HepG2 (cell line): Measurements from ENCODE around the gene FBXL22. TPM values are rescaled to one million over a fixed set of nuclear protein-coding genes. Genes with fewer than 3 reads are reported as not detected.

Experiments
- ATAC-seq: fragments of 200-7000 bp; cut with Tn5 transposase; 3 replicates; pipeline ENCODE4 v1.9.1; 2020; ENCODE audit warnings: mild to moderate bottlenecking, moderate library complexity
- BruUV-seq: library from RNA; stranded (reverse); fragments of 400-500 nt; replicated peaks from 2 replicates; lab custom pipeline; 2021; lab: Mats Ljungman, UMichigan
- CTCF ChIA-PET: fragments of 300-600 bp; formaldehyde crosslinking; extraction: SDS; loops from one replicate; lab custom pipeline; 2021; ENCODE audit warnings: low total read pairs, inconsistent platforms, low intra/inter-chr PET ratio; lab: Yijun Ruan, JAX
- POLR2A ChIA-PET: fragments of 350-600 bp; sonication (Branson Sonifier 250); formaldehyde crosslinking; loops from one replicate; lab custom pipeline; 2020; ENCODE audit warnings: antibody characterized with exemption, inconsistent platforms; lab: Yijun Ruan, JAX
- DNase-seq: peaks from one replicate; pipeline ENCODE4 v3.0.0-alpha.2; 2015; ENCODE audit warnings: low spot score
- FAIRE-seq: peaks from 3 replicates; lab custom pipeline; 2011; peaks lifted over from hg19 to GRCh38; lab: Jason Lieb, UNC
- H2AFZ ChIP-seq: one replicate; pipeline ENCODE4 v1.6.1; 2011; ENCODE audit warnings: low read length, inconsistent platforms
- H3K27ac ChIP-seq: fragments of 300-600 bp; 3 replicates; pipeline ENCODE4 v1.8.0; 2011; ENCODE audit warnings: mixed run types, mild to moderate bottlenecking, mixed read lengths, low read length, inconsistent platforms; ENCODE audit not compliant: insufficient read depth; ENCODE audit errors: extremely low read length
- H3K27me3 ChIP-seq, 2 experiments: fragments of 200-600 bp in 1 of 2; 2 replicates in 1 of 2; 3 replicates in 1 of 2; pipeline versions ENCODE4 v1.6.0 to v1.8.0; 2011; ENCODE audit warnings: low read length in 2 of 2, mild to moderate bottlenecking in 2 of 2, moderate library complexity in 2 of 2, inconsistent platforms in 1 of 2; ENCODE audit not compliant: insufficient read depth in 2 of 2, control insufficient read depth in 1 of 2
- H3K36me3 ChIP-seq, 2 experiments: fragments of 200-600 bp in 1 of 2; replicated peaks in 1 of 2; 2 replicates in 1 of 2; 3 replicates in 1 of 2; pipeline versions ENCODE4 v1.5.1 to v1.8.0; 2011; ENCODE audit warnings: low read length in 2 of 2, inconsistent platforms in 1 of 2; ENCODE audit not compliant: insufficient read depth in 2 of 2, control insufficient read depth in 1 of 2
- H3K4me1 ChIP-seq: 2 replicates; pipeline ENCODE4 v1.5.1; 2012; ENCODE audit warnings: low read length, inconsistent platforms; ENCODE audit not compliant: insufficient read depth
- H3K4me2 ChIP-seq: 2 replicates; pipeline ENCODE4 v1.6.0; 2011; ENCODE audit warnings: low read depth, low read length, inconsistent platforms
- H3K4me3 ChIP-seq, 3 experiments: fragments of 200-600 bp in 1 of 3; sonication (generic), shearing (Covaris generic) in 1 of 3; replicated peaks in 1 of 3; 2 replicates each; pipeline ENCODE4 v1.5.1; 2011 to 2016; ENCODE audit warnings: low read length in 3 of 3, inconsistent platforms in 2 of 3, low read depth in 2 of 3, mild to moderate bottlenecking in 2 of 3, control low read depth in 1 of 3, mixed read lengths in 1 of 3; ENCODE audit not compliant: insufficient read depth in 1 of 3
- H3K79me2 ChIP-seq: one replicate; pipeline ENCODE4 v1.6.1; 2011; ENCODE audit warnings: low read length, inconsistent platforms; ENCODE audit not compliant: insufficient read depth
- H3K9ac ChIP-seq: 2 replicates; pipeline ENCODE4 v1.6.0; 2011; ENCODE audit warnings: mild to moderate bottlenecking, low read depth, low read length, inconsistent platforms; ENCODE audit not compliant: insufficient read depth
- H3K9me3 ChIP-seq: 2 replicates; pipeline ENCODE4 v1.5.1; 2012; ENCODE audit warnings: mild to moderate bottlenecking, low read length
- H4K20me1 ChIP-seq: 2 replicates; pipeline ENCODE4 v1.6.0; 2011; ENCODE audit warnings: inconsistent platforms, mild to moderate bottlenecking, low read length, moderate library complexity; ENCODE audit not compliant: insufficient read depth
- CHD2 ChIP-seq: IDR thresholded peaks from 2 replicates; pipeline ENCODE4 v1.6.1; 2011; ENCODE audit warnings: low read depth, low read length, improper control_type of control experiment
- HNRNPUL1 ChIP-seq: fragments of 200-400 bp; formaldehyde crosslinking; IDR thresholded peaks from 2 replicates; pipeline ENCODE4 v1.6.1; 2017; ENCODE audit warnings: low read depth, mild to moderate bottlenecking, low read length, moderate library complexity
- RBM22 ChIP-seq: fragments of 200-400 bp; formaldehyde crosslinking; optimal IDR thresholded peaks from 2 replicates; pipeline ENCODE3; 2017; ENCODE audit warnings: mild to moderate bottlenecking, low read length, moderate library complexity
- TARDBP ChIP-seq: sonication (generic); formaldehyde crosslinking; IDR thresholded peaks from 2 replicates; pipeline ENCODE4 v1.8.0; 2022; ENCODE audit warnings: mild to moderate bottlenecking, missing genetic modification reagents
- TCF12 ChIP-seq, 2 experiments: fragments of 450-650 bp in 1 of 2; sonication (generic) in 1 of 2; formaldehyde crosslinking in 1 of 2; IDR thresholded peaks; 2 replicates each; pipeline versions ENCODE4 v1.6.1 to v1.8.0; 2017 to 2022; ENCODE audit warnings: antibody characterized with exemption in 1 of 2, mild to moderate bottlenecking in 1 of 2, missing genetic modification reagents in 1 of 2, moderate library complexity in 1 of 2
- ZNF282 ChIP-seq: fragments of 450-650 bp; IDR thresholded peaks from 2 replicates; pipeline ENCODE4 v1.6.1; 2018; ENCODE audit not compliant: partially characterized antibody
- ZNF383 ChIP-seq: sonication (generic); formaldehyde crosslinking; IDR thresholded peaks from 2 replicates; pipeline ENCODE4 v1.4.0; 2020; ENCODE audit warnings: missing genetic modification reagents, mild to moderate bottlenecking, borderline replicate concordance
- whole genome bisulfite sequencing: methylation state at CpG from one replicate; pipeline ENCODE4 v1.1.6; 2017; ENCODE audit warnings: low lambda C conversion rate; 5-methylcytosine and 5-hydroxymethylcytosine counted together
- in situ Hi-C: cut with HindIII; loops from 2 replicates; pipeline ENCODE4 v1.10.0; 2017; ENCODE audit warnings: low pct_unique_long_range_greater_than_20kb; ENCODE audit not compliant: extremely low pct_ligation_motif_present
- intact Hi-C: fragments of 100-400 bp; cut with micrococcal nuclease; formaldehyde crosslinking; loops from one replicate; pipeline ENCODE4 v1.10.0; 2022; ENCODE audit not compliant: unreplicated experiment
- polyA plus RNA-seq, 8 experiments: library from polyadenylated mRNA; depleted of rRNA in 3 of 8; stranded (reverse) in 7 of 8; unstranded in 1 of 8; fragments of >200 nt; fragmentation: Illumina TruSeq in 4 of 8; extraction: Trizol in 4 of 8; gene quantifications; 2 replicates each; pipeline versions ENCODE4 v1.2.1 to v1.2.3, GENCODE V29; 2011 to 2016; ENCODE audit warnings: low read depth in 4 of 8, missing spikeins in 1 of 8, mixed read lengths in 1 of 8; ENCODE audit not compliant: insufficient read depth in 1 of 8
- total RNA-seq, 5 experiments: library from RNA; depleted of rRNA; stranded (reverse); fragments of >200 nt; fragmentation: Illumina TruSeq; extraction: Trizol; gene quantifications; 2 replicates each; pipeline ENCODE4 v1.2.3, GENCODE V29; 2016; ENCODE audit warnings: low read depth in 1 of 5
- TF ChIP-seq, protein P1 (sequence below): sonication (generic); formaldehyde crosslinking; IDR thresholded peaks from 2 replicates; pipeline ENCODE4 v1.4.0; 2020; ENCODE audit warnings: mild to moderate bottlenecking, missing genetic modification reagents

Gene FBXL22
- total and polyA plus RNA-seq, 2 of the 13 experiments (the other 11 are each of a cell fraction or from before 2014, with no cell fraction given): 0.15 to 0.33 TPM

DNA sequence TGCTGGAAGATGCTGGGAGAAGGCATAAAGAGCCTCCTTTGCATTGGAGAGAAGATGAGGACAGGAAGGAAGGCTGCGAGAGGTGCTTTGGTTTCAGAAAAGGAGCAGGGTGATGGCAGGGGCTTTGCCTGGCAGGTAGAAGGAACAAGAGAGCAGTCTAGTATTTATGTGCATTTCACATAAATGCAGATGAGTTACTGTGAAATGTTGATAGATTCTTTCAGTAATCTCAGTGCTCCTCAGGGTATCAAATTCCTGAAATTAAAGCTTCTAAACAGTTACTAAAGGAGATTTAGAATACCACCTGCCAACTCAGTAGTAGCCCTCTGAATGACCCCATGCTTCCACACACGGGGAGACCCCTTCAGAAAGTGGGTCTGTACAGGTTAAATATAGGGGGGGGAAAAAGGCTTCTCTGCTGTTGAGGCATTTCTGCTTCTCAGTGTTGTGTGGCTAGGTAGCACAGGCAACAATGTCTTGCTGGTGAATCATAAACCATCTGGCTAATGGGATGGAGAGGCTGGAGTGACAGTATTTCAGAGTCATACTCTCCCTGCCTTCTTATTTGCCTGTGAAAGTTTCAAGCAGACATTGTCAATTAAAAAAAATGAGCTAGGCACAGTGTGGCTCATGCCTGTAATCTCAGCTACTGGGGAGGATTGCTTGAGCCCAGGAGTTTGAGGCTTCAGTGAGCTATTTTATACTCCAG, 14.3 kb upstream of the FBXL22 start:
- H3K9ac ChIP-seq: no peak overlapping the region
- H4K20me1 ChIP-seq: no peaks in the 10 kb centered on the region
- no peak overlapping the region for H3K4me3 ChIP-seq
- TF ChIP-seq HNRNPUL1 (no peak), ZNF383 (CRISPR knock-in tag) (no peak), RBM22 (peak; percentile 55), CHD2 (no peak), ZNF282 (no peak), TCF12 (IDR thresholded peaks at IDR 0.05) (no peak), TCF12 (CRISPR knock-in tag; IDR thresholded peaks at IDR 0.05) (no peak), TARDBP (no peak)
- TF ChIP-seq, protein P1, sequence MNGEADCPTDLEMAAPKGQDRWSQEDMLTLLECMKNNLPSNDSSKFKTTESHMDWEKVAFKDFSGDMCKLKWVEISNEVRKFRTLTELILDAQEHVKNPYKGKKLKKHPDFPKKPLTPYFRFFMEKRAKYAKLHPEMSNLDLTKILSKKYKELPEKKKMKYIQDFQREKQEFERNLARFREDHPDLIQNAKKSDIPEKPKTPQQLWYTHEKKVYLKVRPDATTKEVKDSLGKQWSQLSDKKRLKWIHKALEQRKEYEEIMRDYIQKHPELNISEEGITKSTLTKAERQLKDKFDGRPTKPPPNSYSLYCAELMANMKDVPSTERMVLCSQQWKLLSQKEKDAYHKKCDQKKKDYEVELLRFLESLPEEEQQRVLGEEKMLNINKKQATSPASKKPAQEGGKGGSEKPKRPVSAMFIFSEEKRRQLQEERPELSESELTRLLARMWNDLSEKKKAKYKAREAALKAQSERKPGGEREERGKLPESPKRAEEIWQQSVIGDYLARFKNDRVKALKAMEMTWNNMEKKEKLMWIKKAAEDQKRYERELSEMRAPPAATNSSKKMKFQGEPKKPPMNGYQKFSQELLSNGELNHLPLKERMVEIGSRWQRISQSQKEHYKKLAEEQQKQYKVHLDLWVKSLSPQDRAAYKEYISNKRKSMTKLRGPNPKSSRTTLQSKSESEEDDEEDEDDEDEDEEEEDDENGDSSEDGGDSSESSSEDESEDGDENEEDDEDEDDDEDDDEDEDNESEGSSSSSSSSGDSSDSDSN (CRISPR knock-in tag): no peak
- H3K9me3 ChIP-seq: no peaks in the 10 kb centered on the region
- peaks cover 5% of the 10 kb centered on the region; the same call in 1 of the 2 replicates for H3K4me1 ChIP-seq
- DNase-seq: no peak
- intact Hi-C loops: no loop called here
- ChIA-PET CTCF (no interaction called here), POLR2A (no interaction called here)
- no peak overlapping the region for H2AFZ ChIP-seq
- no peaks in the 10 kb centered on the region for H3K79me2 ChIP-seq
- in situ Hi-C loops: no loop called here
- ATAC-seq: no peak
- no peak for FAIRE-seq
- no peak overlapping the region for H3K27ac ChIP-seq
- BruUV-seq: no TSS peak
- no peak overlapping the region for H3K4me2 ChIP-seq
- H3K36me3 ChIP-seq: peaks cover 1 to 33% of the 10 kb centered on the region in 2 experiments
- H3K27me3 ChIP-seq: no peaks in the 10 kb centered on the region
- WGBS: 100% methylated on average over 2 of the region's 2 CpGs
